Fibroblast of lung (primary cell): ENCODE measurements around the gene MRGPRE.

Experiments
- EZH2 ChIP-seq: IDR thresholded peaks from 2 replicates; pipeline ENCODE4 v1.5.1; 2012; ENCODE audit warnings: low read length, control low read depth, mild to moderate bottlenecking; ENCODE audit errors: missing control alignments
- TF ChIP-seq, protein P1 (sequence below), 2 donors: IDR thresholded peaks in 1 of 2; conservative IDR thresholded peaks in 1 of 2; 1 replicate in 1 of 2; 2 replicates in 1 of 2; pipeline ENCODE4 v1.5.1; 2011 to 2012; ENCODE audit warnings: low read length in 2 of 2, control low read depth in 1 of 2, inconsistent platforms in 1 of 2, low read depth in 1 of 2, mild to moderate bottlenecking in 1 of 2

DNA sequence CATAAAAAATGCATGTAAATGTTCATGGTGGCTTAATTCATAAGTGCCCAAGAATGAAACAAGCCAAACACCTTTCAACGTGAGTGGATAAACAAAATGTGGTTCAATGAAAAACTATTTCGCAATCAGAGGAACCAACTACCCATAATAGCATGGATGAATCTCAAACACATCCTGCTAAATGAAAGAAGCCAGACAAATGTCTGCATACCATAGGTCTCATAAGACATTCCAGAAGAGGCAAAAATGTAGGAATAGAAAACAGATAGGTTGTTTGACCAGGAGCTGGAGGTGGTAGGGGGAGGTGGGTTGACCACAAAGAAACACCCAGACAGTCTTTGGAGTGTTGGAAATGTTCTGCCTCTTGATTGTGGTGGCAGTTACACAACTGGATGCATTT is 53.9 kb downstream of the MRGPRE start:
- TF ChIP-seq, protein P1, sequence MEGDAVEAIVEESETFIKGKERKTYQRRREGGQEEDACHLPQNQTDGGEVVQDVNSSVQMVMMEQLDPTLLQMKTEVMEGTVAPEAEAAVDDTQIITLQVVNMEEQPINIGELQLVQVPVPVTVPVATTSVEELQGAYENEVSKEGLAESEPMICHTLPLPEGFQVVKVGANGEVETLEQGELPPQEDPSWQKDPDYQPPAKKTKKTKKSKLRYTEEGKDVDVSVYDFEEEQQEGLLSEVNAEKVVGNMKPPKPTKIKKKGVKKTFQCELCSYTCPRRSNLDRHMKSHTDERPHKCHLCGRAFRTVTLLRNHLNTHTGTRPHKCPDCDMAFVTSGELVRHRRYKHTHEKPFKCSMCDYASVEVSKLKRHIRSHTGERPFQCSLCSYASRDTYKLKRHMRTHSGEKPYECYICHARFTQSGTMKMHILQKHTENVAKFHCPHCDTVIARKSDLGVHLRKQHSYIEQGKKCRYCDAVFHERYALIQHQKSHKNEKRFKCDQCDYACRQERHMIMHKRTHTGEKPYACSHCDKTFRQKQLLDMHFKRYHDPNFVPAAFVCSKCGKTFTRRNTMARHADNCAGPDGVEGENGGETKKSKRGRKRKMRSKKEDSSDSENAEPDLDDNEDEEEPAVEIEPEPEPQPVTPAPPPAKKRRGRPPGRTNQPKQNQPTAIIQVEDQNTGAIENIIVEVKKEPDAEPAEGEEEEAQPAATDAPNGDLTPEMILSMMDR (conservative IDR thresholded peaks at IDR 0.05 in 1 of 2, IDR thresholded peaks at IDR 0.05 in 1 of 2; ENCODE audit: low read depth in 1 of 2, low read length in 2 of 2): no peak
- TF ChIP-seq EZH2: no peak
